ENCODE results near the gene ING1. TPM values are rescaled to one million over a fixed set of nuclear protein-coding genes. Genes with fewer than 3 reads are reported as not detected.
"Not testable (repeated sequence)": the region's sequence is repeated elsewhere in the genome, so short reads cannot be mapped to it uniquely, and the experiment has no call there.

Gene ING1
- total and polyA plus RNA-seq, 2 experiments from 2014 or later = 16.5 to 28.6 TPM

GRCh38 chr13:110685305-110686020 lies 28.0 kb upstream of the ING1 start:
- peaks cover 46% of the 10 kb centered on the region for H3K36me3 ChIP-seq

GRCh38 chr13:110687736-110688135 lies 25.8 kb upstream of the ING1 start:
- Histone ChIP-seq H3K36me3 (peaks cover 30% of the 10 kb centered on the region), H3K27me3 (no peaks in the 10 kb centered on the region), H3K4me1 (ENCODE audit: low read depth) (no peaks in the 10 kb centered on the region), H3K27ac (no peak overlapping the region), H3K4me3 (no peak overlapping the region), H3K9me3 (ENCODE audit: low read depth) (no peaks in the 10 kb centered on the region)
- no peak for DNase-seq (ENCODE audit: low read depth in 1 of 2, low spot score in 1 of 2)
- TF ChIP-seq, protein P1, sequence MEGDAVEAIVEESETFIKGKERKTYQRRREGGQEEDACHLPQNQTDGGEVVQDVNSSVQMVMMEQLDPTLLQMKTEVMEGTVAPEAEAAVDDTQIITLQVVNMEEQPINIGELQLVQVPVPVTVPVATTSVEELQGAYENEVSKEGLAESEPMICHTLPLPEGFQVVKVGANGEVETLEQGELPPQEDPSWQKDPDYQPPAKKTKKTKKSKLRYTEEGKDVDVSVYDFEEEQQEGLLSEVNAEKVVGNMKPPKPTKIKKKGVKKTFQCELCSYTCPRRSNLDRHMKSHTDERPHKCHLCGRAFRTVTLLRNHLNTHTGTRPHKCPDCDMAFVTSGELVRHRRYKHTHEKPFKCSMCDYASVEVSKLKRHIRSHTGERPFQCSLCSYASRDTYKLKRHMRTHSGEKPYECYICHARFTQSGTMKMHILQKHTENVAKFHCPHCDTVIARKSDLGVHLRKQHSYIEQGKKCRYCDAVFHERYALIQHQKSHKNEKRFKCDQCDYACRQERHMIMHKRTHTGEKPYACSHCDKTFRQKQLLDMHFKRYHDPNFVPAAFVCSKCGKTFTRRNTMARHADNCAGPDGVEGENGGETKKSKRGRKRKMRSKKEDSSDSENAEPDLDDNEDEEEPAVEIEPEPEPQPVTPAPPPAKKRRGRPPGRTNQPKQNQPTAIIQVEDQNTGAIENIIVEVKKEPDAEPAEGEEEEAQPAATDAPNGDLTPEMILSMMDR (IDR thresholded peaks at IDR 0.05; ENCODE audit: low read depth, low read length) = no peak

More at GRCh38 chr13:110685305-110686020, 28.0 kb upstream of the ING1 start:
- TF ChIP-seq, protein P1 (IDR thresholded peaks at IDR 0.05; ENCODE audit: low read depth, low read length) = no peak
- Histone ChIP-seq H3K9me3 (ENCODE audit: low read depth) (no peaks in the 10 kb centered on the region), H3K27ac (no peak overlapping the region), H3K4me1 (ENCODE audit: low read depth) (no peaks in the 10 kb centered on the region), H3K4me3 (no peak overlapping the region), H3K27me3 (no peaks in the 10 kb centered on the region)
- DNase-seq (ENCODE audit: low read depth in 1 of 2, low spot score in 1 of 2) = no peak

DNA sequence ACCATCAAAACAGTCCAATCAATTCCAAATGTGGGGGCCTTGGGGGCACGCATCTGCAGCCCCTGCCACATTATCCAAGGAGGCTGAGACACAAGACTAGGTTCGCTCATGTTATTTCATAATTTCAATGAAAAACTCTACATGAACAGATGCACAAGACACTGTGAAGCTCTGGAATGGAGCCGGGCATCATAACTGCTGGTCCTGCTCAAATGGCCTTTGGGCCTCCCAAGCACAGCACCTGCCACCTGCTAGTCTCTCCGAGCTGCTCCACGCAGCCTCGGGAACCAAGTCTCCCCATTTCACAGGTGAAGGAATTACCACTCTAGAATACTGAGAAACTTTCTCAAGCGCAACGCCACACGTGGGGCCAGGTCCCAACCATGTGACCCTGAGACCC lies 24.5 kb upstream of the ING1 start:
- Histone ChIP-seq H3K4me1 (ENCODE audit: low read depth) (no peaks in the 10 kb centered on the region), H3K27ac (no peak overlapping the region), H3K4me3 (no peak overlapping the region), H3K36me3 (peaks cover 24% of the 10 kb centered on the region), H3K9me3 (ENCODE audit: low read depth) (no peaks in the 10 kb centered on the region), H3K27me3 (no peaks in the 10 kb centered on the region)
- TF ChIP-seq, protein P1 (IDR thresholded peaks at IDR 0.05; ENCODE audit: low read depth, low read length) = no peak
- DNase-seq (ENCODE audit: low read depth in 1 of 2, low spot score in 1 of 2) = no peak

- no peaks in the 10 kb centered on the region for H3K27me3 ChIP-seq
- no peak overlapping the region for H3K4me3 ChIP-seq
- TF ChIP-seq, protein P1 (IDR thresholded peaks at IDR 0.05; ENCODE audit: low read depth, low read length) = no peak
- no peaks in the 10 kb centered on the region for H3K4me1 ChIP-seq (ENCODE audit: low read depth)
- H3K36me3 ChIP-seq = peaks cover 23% of the 10 kb centered on the region
- no peak for DNase-seq (ENCODE audit: low read depth in 1 of 2, low spot score in 1 of 2)
- no peaks in the 10 kb centered on the region for H3K9me3 ChIP-seq (ENCODE audit: low read depth)
- no peak overlapping the region for H3K27ac ChIP-seq
Measured at GRCh38 chr13:110689711-110690110, 23.8 kb upstream of the ING1 start.

DNA sequence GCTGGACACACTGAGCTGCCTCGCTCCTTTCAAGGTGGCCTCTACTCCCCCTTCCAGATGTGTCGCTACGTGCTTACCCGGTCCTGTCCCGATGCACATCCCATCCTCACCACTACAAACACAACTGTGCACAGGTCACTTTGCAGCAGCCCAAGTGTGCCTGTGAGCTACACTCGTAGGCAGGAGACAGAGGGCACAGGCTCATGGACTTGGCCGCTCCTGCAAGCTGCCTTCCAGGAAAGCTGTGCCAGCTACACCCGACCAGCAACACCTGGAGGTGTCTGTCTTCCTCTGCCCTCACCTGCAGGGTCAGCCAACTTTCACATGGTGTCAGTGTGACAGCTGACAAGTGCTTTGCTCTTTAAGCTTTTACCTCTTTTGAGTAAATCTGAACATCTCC lies 23.0 kb upstream of the ING1 start:
- H3K27ac ChIP-seq = no peak overlapping the region
- DNase-seq (ENCODE audit: low read depth in 1 of 2, low spot score in 1 of 2) = no peak
- no peaks in the 10 kb centered on the region for H3K4me1 ChIP-seq (ENCODE audit: low read depth)
- H3K27me3 ChIP-seq = no peaks in the 10 kb centered on the region
- no peaks in the 10 kb centered on the region for H3K9me3 ChIP-seq (ENCODE audit: low read depth)
- TF ChIP-seq, protein P1 (IDR thresholded peaks at IDR 0.05; ENCODE audit: low read depth, low read length) = no peak
- no peak overlapping the region for H3K4me3 ChIP-seq
- peaks cover 15% of the 10 kb centered on the region for H3K36me3 ChIP-seq

DNA sequence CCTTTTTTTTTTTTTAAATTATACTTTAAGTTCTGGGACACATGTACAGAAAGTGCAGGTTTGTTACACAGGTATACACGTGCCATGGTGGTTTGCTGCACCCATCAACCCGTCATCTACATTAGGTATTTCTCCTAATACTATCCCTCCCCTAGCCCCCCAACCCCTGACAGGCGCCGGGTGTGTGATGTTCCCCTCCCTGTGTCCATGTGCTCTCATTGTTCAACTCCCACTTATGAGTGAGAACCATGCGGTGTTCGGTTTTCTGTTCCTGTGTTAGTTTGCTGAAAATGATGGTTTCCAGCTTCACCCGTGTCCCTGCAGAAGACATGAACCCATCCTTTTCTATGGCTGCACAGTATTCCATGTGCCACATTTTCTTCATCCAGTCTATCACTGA lies 17.7 kb upstream of the ING1 start:
- not testable (repeated sequence) for H3K4me3 ChIP-seq; H3K27ac ChIP-seq; DNase-seq (ENCODE audit: low read depth in 1 of 2, low spot score in 1 of 2); H3K27me3 ChIP-seq; H3K9me3 ChIP-seq (ENCODE audit: low read depth); H3K4me1 ChIP-seq (ENCODE audit: low read depth)
- peaks cover 14% of the 10 kb centered on the region for H3K36me3 ChIP-seq

Measured in cardiac muscle cell (in vitro differentiated cells and primary cell).